Measurements from ENCODE around the gene KAT6B.
"Not testable (repeated sequence)": the region's sequence is repeated elsewhere in the genome, so short reads cannot be mapped to it uniquely, and the experiment has no call there.

Gene KAT6B

DNA sequence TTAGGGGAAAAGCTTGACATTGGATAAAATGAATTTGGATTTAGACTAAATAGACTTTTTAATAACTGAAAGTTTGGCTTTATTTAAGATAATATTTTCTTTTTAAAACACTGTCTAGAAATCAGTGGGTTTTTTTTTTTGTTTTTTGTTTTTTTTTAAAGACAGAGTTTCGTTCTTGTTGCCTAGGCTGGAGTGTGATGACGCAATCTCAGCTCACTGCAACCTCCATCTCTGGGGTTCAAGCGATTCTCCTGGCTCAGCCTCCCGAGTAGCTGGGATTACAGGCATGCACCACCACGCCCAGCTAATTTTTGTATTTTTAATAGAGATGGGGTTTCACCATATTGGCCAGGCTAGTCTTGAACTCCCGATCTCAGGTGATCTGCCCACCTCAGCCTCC, 66.9 kb downstream of the KAT6B start:
- not testable (repeated sequence) for DNase-seq

DNA sequence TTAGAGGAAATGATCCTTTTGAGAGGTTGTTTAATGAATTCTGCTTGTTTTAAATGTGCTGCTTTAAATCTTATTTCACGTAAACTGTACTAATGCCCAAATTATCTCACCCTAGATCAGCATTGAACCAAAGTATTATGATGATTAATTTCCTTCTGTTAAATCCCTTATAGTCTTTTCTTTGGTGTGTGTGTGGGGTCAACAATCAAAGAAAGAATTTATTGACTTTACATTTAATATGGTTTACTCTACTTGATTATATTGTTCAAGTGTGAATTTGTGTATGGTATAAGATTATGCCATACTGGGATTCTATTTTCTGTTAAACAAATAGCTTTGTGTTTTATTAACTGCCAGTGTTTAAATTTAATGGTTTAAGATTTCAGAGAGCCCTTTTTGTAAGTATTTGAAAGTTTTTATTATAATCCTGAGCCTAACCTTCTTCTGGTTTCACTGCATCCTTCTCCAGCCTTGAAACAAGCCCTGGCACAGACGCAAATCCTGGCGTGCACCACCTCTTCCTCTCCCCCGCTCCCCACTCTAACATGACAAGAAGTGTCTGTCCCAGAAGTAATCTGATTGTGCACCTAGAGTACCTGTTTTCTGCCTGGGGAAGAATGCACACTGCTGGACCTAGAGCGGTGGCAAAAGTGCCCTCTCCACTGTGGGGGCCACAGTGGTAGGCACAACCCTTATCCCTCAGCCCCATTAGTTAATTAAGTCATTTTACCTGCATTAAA, 70.6 kb downstream of the KAT6B start:
- DNase-seq, result no peak

DNA sequence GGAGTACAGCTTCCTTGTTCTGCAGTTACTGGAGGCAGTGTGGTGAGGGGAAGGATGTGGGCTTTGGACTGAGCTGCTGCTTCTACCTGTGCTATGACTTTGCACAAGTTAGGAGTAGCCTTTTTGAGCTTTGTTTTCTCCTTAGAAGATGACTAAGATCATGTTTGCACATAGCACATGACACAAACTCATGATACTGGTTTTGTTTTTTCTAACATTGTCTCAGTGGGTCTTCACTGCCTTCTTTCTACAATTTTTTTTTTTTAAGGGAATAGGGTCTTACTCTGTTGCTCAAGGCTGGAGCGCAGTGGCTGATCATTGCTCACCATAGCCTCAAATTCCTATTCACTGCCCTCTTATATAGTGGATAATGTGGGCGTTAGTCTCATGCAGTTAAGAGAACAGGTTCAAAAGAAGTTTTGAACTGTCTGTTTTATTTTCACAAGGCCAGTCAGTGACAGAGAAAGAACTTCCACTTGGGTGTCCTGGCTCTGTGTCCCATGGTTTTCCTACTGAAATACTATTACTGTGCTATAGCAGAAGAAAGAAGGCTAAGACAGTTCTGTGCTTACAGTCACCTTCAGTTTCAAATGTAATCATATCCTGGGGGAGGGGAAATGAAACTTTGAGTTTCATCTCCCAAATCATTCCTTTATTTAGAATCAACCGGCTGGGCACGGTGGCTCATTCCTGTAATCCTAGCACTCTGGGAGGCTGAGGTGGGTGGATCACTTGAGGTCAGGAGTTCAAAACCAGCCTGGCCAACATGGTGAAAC, 72.0 kb downstream of the KAT6B start:
- peak; percentile 46 for DNase-seq

DNA sequence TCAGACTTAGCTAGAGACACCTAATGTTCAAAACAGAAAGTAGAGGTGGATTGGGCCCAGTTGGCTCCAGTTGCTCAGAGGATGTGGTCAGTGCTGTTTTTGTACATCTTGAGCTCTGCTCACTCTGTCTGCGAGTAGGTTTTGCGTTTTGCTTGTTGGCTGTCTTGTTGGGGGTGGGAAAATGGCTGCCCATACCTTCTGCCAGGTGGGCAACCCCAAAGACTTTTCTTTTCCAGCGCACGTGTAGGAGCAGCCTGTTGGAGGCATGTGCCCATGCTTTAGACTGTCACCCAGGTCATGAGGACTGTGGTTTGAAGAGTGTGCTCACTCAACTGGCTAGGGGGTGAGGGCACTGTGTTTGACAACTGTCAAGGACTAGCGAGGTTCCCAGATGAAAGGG, 73.9 kb downstream of the KAT6B start:
- no peak for DNase-seq

DNA sequence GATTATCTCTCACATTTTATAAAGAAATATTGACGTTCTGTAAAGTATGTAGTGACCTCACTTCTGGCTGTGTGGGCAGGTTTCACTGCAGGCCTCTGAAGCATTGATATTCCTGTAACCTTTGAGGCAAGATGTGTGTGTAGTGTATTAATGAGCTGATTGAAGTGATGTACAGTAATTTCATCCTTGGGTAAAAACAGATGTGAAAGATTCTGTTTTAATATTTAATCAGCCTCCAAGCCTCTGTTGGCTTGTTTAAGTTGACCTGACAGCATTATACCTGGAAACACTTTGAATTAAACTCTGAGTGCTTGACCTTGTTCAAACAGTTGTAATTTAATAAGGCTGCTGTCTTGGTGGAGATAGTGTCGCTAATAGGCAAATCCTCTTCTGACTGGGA, 74.9 kb downstream of the KAT6B start:
- DNase-seq, result no peak

DNA sequence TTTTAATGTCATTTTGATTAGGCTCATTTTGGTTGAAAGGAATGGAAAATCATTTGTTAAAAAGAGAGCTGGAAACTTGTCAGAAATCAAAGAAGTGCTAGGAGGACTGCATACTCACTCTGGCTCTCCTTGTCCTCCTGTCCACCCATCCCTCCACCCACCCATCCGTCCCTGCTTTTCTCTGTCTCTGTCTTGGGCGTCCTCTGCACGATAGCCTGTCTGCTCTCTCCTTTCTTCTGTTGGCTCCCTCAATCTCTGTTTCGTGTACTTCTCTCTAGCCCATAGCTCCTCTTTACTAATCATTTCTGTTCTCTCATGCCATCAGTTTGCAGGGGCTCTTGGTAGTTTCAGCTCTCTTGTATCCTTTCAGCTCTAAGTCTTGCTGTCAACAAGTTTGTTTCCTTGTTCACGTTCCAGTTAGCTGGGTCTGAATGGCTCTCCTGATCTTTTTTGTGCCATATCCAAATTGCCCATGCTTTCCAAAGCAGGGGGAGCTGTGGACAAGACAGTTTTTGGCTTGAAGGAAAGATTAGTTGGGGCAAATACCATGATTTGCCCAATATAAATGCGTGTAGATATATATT, 75.6 kb downstream of the KAT6B start:
- no peak for DNase-seq

DNA sequence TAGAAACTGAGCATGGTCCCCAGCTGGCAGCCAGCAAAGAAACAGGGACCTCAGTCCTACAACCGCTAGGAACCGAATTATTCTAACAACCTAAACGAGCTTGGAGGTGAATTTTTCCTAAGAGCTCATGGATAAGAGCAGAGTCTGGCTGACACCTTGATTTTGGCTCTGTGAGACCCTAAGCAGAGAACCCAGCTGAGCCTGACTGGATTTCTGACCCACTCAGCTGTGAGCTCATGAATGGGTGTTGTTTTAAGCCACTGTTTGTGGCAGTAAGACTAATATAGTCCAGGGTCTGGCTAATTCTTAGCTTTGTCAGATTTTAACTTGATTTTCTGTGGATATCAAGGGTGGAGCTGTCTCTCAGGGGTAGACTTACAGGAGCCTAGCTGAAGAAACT, 77.1 kb downstream of the KAT6B start:
- DNase-seq, result no peak

DNA sequence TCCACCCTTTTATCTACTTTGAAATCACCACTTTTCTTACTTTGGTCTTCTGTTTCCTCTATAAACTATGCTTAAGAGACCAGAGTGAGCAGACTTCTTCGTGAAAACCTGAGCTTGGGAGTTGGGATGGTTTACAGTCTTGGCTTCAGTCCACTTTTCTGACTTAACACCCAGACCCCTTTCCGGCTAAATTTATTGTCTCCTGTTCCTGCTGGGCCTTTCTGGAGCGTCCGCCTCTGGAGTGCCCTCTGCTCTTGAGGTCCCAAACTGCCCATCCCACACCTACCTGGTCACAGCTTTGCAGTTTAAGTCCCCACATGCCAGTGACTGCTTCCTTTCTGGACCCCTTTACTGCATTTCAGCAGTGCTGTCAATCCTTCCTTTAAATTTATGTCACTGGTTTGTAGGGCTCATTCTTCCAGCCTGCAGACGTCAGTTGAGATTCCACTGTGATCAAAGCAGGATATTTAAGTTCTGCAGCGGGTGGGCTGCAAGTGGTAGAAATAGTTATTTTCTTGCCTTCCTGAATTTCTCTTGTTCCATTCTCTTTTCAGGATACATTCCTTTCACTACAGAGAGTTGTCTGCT, 80.3 kb downstream of the KAT6B start:
- DNase-seq, result no peak

DNA sequence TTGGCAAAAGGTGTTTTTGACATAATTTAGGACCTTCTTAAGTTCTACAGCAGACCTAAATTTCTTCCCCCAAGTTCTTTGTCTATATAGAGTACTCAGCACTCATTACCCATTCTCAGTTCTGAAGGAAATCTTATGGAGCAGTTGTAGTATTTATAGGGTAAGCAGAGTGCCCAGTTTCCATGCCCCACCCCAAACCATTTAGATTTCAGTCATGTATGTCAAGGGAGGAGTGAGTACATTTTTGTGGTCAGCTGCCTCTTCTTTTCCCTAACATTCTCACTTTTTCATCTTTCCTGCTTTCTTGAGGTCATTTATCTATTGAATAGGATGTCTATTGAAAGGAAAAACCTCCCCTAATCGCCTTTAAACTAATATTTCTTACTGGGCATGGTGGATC, 83.3 kb downstream of the KAT6B start:
- no peak for DNase-seq

DNA sequence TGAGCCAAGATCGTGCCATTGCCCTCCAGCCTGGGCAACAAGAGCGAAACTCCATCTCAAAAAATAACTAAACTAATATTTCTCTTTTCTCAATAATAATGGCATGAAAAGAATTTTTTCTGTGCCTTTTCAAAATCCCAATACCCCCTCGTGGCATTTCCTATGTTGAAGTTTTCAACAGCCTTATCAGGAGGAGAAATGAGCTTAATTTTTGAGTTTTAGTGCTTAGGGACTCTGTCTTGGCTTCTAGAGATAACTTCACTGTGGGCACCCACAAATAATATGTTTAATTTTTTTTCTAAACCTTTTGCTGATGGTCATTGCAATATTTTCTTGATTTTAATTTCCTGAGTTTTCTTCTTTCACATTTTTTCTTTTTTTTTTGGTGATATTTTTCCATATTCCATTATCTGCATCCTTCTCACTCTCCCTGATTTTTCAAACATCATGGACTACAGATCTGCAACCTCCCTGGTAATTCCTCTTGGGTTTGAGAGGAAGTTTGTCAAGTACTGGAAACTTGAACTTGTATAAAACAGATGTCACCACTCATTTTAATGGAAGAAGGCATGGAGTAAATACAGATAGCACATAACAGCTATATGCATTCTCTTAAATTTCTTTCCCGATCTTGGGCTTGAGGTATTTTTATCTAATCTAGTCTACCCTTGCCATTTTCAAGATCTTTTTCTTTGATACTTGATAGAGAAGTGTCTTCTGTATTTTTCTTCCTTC, 84.0 kb downstream of the KAT6B start:
- DNase-seq, result no peak

DNA sequence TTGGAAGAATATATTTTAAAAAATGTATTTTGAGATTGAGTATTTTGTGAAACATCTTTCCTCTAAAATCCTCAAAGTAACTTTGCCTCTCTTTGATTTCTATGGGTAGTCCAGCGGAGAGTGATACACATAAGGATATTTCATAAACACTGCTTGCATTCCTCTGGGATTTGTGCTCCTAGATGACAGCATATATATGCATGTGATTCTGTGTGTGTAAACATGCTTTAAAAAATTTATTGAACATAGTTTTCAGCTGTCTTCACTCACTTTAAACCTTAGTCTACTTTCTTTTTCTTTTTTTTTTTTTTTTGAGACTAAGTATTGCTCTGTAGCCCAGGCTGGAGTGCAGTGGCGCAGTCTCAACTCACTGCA, 84.6 kb downstream of the KAT6B start:
- DNase-seq, result no peak

DNA sequence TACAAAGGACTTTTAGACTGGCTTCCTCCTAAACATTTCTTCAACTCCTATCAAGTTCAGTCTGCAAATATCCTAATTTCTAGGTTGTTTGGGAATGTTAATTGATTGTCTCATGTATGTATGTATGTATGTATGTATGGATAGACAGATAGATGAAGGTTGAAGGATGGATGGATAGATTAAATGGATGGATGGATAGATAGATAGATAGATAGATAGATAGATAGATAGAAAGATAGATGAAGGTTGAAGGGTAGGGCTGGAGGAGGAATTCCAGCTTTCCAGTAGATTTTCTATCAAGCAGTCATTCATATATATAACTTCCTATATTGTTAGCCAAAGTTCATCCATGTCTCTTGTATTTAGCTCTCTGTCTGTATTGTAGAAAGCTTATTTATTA, 85.8 kb downstream of the KAT6B start:
- no peak for DNase-seq

DNA sequence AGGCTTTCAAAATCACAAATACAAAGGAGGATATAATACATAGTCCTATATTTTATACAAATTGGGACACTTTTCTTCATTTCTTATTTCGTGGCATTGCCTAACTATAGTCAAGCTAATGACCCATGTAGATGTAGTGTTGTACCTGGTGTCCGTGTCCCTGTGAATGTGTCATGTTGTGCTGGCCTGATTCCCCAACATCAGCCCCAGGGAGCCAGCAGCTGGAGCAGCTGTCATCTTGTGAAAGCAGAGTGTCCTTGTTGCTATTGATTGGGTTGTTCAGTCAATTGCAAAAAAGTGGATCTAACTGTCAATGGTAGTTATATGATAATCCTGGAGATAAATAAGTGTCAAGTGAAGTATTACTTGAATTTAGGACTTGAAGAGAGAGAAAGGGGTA, 86.3 kb downstream of the KAT6B start:
- no peak for DNase-seq

DNA sequence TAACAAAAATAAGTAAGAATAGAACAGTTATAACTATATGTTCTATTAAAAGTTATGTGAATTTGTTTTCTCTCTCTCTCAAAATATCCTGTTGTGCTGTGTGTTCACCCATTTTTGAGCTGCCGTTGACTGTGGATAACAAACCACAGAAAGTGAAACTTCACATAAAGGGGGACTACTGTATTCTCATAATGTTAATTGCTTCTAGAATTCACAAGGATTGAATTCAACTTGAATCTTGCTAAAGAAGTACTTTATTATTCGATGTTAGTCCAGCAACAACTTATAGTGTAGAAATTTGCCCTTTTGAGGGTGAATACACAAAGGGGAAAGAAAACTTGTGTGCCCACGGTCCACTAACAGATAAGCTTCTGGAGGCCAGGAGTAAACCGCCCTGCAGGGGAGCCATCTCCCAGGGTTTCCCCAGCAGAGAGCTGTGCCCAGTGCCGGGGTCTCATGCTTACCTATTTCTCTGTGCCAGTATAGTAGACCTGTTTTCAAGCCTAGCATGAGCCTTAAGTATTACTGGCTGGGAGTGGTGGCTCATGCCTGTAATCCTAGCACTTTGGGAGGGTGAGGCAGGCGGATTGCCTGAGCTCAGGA, 87.1 kb downstream of the KAT6B start:
- DNase-seq, result no peak

DNA sequence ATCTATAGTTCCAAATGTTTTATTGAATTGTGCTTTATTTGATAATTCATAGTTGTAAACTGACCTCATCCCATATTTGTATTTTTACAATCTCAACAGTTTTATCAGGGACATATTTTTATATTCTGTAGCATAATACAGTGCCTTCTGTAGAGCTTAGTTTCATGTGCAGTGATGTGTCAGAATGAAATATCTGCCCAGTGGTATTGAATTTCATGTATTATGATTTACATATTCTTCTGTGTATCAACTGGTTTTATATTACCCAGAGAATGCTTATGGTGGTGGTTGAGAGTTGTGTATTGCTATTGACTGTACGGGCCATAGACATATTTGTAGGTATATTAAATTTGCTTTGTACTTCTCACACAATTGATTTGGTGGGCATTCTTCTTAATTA, 89.9 kb downstream of the KAT6B start:
- no peak for DNase-seq

DNA sequence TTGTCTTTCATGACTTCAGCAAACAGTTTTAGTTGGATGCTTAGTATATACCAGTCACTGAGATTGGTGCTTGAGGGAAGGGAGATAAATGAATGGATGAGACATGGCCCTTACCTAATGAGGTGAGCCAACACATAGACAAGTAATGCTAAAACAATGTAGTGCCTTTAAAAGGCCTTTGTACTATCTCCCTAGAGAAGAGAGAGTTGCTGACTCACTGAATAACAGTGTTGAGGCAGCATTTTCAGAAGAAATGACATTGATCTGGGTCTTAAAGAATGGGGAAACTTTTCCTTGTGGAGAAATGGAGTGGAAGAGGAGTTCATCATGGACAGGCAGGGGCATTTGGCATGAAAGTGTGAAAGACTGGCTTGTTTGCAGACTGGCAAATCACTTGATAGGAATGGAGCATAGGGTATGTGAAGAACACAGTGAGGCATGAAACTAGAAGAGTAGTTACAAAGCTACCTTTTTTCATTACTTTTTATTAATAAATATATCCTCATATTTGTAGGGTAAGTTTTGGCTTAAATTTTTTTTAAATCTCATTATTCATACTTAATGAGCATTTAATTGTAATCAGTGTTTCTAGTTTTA, 91.2 kb downstream of the KAT6B start:
- no peak for DNase-seq

DNA sequence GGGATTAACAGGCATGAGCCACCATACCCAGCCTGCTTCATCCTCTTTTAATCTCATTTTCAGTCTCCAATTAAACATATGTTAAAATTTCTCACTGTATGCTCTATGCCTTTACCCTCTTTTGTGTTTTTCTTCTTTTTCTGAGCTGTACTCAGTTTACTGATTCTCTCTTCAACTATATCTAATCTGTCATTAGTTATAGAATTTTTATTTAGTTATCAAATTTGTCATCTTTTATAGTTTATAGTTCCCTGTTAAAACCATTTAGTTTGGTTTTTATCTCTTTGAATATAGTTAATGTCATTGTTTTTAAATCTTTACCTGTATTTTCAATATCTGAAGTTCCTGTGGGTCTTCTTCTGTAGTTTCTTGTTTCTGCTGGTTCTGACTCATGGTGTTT, 93.3 kb downstream of the KAT6B start:
- no peak for DNase-seq

DNA sequence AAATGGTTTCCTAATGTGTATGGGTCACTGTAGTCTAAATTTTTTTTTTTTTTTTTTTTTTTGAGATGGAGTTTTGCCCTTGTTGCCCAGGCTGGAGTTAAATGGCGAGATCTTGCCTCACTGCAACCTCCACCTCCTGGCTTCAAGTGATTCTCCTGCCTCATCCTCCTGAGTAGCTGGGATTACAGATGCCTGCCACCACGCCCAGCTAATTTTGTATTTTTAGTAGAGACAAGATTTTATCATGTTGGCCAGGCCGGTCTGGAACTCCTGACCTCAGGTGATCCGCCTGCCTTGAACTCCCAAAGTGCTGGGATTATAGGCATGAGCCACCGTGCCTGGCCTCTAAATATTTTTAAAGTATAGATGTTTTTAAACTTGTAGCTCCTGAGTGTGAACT, 94.7 kb downstream of the KAT6B start:
- DNase-seq, result not testable (repeated sequence)

DNA sequence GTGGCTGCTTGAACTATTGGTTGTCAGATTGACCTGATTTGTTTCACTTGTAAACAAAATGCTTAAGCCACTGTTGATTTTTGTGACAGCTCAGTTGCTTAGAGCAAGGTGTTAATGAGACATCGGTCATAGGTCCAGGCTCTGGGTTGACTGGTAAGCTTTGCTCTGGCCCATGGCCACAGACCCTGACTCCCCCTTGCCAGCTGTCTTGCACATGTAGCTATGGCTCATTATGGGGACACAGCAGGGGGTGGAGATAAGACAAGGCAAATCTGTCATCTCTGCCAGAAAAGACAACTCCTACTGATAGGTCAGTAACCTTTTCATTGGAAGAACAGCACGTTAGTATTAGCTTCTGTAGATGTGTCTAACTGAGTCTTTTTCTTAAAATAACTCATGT, 95.3 kb downstream of the KAT6B start:
- no peak for DNase-seq

DNA sequence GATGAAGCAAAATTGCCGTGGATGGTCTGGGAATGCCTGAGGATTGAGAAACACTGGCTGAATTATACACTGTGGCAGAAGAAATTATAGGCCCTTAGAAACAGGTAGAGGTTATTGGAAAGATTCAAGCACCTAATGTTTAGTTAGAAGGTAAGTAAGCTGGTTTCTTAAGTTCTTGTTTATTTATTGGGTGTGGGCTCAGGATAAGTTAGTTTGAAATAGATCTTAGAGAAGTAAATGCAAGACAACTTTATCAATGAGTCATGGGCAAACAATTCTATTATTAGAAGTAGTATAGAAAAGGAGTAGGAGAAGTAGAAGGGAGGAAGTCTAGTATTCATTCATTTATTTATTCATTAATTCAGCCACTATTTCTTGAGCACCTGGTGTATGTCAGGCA, 96.5 kb downstream of the KAT6B start:
- DNase-seq, result no peak

DNA sequence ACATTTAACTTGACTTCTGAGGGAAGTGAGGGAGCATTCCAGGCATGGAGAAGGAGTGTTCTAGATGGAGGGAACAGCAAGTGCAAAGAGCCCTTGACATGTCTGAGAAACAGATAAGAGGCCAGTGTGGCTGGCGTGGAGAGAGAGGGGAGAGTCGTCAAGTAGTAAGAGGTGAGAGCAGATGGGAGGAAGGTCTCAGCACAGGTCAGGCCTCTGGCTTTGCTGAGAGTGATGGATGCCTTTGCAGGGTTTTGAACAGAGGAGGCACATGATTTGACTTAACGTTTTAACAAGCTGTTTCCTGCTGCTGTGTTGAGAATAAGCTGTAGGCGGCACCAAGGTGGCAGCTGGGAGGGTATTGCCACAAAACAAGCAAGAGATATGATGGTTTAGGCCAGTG, 97.2 kb downstream of the KAT6B start:
- peak; percentile 4 for DNase-seq

DNA sequence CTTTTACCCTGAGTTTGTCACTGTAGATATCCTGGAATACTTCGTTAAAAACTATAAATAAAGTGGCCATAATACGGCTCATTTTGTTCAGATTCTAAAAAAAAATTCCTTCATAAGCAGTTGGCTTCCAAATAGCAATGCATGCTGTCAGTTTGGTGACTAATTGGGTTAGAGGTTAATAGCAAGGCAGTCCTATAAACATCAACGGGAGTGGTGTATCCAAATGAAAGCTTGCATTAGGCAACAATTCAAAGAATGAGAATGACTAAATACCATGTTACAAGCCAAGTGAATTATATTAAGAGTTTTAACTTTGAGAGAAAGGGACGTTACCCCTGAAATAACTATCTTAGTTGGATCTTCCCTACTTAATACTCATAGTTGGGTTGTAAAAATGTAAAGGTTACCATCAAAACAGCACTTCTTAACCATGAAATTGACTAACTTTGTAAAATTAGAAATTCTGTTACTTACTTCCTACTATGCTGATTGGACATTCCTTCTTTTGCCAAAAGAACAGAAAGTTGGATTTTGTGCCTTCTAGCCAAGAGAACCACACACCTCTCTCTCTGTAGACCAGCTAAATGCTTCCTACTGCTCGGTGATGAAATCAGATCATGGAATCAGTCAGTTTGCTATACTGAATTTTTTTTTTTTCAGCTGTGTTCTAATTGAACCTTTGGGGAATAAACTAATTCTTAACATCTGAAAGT, 98.0 kb downstream of the KAT6B start:
- no peak for DNase-seq

Data from GDM1 (cell line).